GM19023 (cell line): ENCODE results near the gene PHF14.

Experiments used
- ATAC-seq: cut with Tn5 transposase; IDR thresholded peaks from one replicate; pipeline ENCODE4 v1.9.1; 2021; ENCODE audit warnings: mild to moderate bottlenecking, moderate library complexity; ENCODE audit not compliant: unreplicated experiment

Gene PHF14

DNA sequence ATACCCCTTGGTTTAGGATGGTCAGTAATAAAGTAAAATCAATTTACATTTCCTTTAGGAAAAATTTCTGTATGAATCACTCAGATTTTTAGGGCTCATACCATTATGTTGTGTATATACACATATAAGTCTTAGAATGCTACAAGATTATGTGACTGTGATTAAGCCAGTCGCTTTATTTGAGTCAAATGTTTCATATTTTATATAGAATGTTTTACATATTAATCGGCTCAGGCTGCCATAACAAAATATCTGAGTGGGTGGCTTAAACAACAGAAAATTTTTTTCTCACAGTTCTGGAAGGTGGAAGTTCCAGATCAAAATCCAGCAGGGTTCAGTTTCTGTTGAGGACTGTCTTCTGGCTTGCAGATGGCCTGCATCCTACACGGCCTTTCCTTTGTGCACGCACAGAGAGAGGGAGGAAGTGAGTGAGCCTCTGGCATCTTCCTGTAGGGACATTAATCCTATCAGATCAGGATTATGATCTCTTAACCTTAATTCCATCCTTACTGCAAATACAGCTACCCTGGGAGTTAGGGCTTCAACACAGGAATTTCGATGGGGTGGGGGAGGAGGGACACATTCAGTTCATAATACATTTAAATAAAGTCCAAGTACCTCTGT, 198.0 kb downstream of the PHF14 start:
- no peak for ATAC-seq

DNA sequence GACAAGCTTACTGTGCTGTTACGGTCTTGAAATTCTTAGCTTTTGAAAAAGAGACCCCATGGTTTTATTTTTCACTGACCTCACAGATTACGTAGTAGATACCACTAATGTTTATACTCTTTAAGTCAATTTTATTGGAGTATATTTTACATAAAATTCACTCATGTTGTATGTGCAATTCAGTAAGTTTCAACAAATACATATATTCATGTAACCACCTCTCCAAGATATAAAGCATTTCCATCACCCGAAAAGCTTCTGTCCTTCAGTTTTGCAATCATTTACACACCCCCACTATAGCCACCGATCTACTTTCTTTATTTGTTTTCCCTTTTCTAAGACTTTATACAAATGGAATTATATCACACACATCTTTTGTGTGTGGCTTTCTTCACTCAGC, 199.2 kb downstream of the PHF14 start:
- no peak for ATAC-seq

DNA sequence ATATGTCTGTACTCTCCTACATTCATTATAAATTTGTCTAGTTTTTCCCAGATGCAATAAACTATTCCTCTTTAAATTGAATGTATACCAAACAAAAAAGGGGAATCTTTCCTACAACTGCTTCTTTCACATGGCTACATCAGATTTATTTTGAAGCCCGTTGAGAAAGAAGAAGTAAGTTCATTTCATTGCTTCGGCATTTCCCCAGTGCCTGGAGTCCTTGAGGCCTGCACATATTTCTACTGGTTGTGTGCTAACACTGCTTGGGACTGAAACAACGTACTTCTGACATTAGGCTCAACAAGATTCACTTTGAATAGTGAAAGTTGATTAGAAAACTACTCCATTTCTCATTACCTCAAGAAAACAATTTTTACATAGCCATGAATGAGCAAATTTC, 201.7 kb downstream of the PHF14 start:
- no peak for ATAC-seq

DNA sequence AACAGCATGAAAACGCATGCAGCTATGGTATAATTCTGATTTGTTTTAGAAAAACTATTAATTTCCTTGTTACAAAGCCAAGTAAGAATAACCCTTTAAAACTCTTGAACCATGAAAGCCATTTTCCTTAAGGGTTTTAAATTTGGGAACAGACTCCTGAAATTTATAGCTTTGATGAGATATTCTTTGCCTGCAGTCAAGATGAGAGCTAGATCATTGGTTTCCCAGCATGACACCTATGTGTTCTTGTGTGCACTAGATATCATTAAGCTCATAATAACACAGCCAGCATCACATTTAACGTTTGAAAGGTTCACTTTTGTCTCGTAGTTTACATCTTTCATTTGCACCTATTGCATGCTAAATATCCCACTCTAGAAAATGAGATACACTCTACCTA, 202.2 kb downstream of the PHF14 start:
- no peak for ATAC-seq

DNA sequence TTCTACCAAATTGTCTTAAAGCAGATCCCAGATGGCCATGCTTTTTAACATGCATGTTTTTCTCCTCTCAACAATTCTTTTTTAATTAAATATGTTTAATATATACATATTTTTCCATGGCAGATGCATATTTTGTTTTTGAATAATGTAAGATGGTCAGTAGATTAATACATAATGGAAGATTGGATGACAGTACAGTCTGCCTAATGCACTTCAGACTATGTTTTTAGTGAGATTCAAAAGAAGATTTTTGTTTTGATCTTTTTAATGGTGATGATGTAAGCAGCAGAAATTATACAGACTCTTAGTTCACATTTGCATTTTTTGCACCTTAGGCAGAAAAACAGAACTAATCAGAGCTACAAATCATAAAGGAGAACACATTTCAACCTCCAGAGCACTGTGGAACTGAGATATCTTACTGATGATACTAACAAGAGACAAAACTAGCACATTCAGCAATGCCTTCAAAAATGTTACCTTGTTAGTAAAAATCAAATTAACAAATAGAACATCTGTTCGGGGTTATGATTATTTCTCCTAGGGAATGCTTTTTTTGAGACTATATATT, 203.4 kb downstream of the PHF14 start:
- ATAC-seq, result no peak

DNA sequence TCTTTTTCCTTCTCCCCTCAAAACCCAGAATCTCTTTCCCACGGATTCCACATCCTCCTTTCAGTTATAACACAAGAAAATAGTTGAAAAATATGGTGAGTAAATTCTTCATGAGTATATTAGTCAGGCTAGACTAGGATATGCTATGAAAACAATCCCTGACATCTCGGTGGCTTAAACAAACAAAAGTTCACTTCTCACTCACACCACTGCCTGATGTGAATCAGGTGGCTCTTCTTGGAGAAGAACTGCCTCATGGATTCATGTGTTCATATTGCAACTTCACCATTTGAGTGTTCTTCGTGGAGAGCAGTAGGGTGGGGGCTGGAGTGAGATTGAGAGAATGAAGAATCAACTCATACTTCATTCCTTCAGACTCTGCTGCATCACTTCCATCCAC, 204.1 kb downstream of the PHF14 start:
- ATAC-seq, result no peak

DNA sequence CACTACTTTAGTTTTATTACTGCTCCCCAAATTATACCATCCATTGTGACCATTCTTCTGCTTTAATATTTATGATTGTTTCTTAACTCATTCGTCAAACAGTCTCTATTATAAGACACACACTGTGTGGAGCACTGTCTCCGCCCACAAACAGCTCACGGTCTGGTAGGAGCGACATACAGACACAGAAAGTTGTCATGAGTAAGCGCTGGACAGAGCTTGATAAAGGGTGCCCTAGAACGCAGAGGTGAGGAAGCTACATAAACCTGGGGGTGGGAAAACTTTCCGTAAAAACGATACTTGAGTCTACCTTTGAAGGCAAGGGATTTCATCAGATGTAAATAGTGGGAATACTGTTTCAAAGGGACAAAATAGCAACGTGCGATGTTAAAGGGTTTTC, 207.9 kb downstream of the PHF14 start:
- ATAC-seq, result no peak

DNA sequence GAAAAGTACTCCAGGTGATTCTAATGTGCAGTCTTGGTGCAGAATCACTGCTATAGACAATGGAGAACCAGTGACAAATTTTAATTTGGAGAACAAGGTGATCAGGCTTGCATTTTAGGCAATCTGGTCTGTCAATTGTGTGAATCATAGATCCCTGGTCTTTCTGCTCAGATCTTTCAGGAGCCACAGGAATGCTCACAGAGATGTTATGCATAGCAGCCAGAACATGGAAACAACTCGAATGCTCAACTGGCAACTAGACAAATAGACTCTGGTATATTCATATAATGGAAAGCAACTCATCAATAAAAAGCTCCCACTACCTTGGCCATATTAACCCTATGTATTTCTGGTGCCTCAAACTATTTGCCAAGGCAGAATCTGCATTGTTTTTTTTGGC, 209.1 kb downstream of the PHF14 start:
- ATAC-seq, result no peak

DNA sequence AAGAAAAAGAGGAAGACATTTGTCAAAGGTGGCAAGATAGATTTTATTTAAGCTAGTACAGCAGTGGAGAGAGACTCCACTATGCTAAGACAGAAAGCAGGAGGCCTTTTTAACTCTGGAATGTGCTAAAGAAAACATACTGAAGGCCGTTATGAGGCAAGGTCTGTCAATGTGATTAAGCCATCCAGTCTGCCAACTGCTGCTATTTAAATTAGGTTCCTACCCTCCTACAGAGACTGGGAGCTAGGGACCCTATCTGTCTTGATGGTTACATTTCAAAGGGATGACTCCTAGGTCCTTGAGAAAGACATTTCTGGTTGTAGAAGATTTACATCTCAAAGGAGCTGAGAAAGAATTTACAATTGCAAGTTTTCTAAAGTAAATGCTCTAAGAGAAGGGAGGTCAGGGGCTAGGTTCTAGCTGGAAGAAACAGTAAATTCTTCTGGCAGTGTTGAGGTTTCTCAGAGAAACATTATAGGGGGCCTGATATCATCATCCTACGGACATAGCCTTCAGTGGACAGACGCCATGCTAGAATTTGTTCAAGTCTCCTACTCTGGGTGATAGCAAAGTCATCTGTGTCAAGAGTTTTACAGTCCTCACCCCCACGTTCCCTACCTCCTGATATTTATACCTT, 211.6 kb downstream of the PHF14 start:
- ATAC-seq, result no peak

DNA sequence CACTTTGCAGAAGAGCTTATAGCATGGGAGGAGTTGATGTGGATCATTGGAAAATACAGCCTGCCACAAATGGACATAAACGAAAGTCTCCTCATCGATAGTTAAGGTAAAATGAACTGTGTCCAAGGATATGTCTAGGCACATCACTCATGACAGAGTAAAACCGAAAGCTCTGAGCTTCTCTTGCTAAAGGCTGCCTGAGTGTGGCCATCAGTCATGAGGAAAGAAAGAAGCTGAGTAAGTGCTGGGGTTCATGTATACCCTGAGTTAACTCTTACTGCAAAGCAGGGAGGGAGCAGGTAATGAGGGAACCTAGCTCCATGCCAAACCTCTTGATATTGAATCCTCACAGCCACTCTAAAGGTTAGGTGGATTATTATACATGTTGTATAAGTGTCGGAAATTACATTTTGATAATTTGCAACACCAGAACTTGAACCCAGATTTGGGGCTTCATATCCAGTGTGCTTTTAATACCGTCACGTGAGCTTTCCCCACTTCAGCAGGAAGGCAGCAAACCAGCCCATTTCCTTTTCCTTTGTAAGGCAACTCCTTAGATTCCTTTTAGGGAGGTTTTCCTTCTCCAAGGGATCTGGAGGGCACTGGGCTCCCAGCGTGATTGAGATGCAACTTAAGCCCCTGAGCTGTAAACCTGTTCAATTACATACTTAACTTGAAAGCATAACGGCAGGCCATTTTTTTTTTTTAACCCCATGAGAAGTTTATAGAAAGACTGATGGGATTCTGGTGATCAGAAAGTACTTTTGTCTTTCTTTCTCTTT, 215.0 kb downstream of the PHF14 start:
- no peak for ATAC-seq

DNA sequence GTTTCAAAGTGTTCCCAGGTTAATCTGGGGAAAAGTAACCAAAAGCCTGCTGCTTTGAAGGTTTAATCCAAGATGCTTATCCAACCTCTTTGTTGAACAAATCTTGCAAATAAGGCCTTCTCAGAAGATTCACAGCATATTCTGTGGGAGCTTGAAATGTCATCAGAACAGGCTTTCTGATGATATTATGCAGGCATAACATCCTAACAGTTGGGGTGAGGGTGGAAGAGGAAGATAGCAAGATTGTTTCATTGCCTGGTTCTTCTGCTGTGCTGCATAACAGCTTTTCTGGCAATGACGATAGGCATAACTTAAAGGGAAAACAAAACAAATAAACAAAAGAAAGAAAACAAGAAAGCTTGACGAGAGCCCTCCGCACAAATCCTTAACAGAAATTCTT, 217.4 kb downstream of the PHF14 start:
- ATAC-seq, result no peak

DNA sequence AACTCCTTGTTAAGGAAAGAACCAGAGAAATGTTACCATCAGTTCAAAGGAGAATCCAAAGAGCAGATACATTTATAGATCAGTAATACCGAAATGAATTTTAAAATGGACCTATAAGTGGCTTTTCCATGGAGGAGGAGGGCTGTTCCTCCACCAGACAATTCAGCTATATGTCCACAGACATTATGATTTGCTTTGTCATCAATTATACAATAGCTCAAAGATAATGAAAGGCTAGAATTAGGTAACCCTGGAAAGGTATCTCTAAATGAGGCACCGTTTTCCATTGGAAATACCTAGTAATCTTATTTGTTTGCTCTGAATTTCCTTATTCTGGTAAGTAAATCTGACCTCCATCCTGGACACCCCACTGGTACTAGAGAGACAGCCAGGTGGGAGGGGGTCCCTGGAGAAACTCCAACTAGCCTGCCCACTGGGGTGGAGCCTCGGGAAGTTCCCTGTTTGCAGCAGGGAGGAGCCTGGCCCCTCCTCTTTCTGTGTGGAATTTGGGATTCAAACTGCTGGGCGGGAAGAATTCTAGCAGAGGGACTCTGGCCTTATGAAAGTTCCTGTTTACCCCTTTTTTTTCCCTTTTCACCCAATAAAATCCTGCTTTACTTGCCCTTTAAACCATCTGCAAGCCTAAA, 218.0 kb downstream of the PHF14 start:
- ATAC-seq, result no peak

DNA sequence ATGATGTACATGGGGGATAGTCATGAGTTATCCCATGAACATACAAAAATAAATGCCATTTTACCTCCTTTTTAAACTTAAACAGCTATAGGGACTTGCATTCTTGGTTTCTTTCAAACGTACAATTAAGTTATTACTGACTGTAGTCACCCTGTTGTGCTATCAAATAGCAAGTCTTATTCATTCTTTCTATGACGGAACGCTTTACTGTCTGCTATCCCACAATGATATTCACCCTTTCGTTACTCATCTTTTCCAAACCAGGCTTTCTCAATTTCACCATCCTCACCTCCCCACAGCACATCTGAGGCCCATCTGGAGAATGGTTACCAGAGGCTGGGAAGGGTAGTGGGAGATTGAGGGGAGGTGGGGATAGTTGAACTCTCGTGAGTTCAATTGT, 218.8 kb downstream of the PHF14 start:
- ATAC-seq, result no peak

DNA sequence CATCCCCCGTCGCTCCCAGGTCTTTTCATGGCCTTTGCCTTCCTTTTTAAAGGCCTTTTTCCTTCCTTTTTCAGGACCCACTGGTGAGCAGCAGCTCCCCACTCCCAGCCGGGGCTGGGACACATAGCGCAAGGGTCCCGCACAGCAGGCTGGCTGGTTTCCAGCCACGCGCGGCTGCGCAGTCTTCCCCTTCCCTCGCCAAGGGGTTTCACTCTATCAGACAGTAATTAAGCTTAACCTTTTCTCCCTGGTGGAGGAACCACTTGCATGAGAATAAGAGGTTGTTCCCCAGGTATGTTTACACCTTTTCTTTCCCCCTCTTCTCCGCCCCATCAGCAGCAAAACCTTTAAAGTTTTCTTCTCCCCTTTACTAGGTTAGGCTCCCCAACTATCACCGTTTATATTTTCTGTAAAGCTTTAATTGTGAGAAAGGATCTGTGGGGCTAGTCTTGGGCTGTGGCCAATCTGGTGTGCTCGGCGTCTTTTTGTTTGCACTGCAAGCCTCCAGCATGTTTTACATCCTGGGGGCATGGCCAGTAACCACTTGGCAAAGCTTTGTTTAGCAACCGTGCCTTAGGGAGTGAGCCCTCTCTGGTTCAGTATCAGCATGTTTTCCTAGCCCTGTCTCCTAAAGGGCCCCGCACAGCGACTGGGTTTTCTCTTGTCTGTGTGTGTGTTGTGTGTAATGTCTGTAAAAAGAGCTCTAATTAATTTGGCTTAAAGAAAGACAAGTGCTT, 219.6 kb downstream of the PHF14 start:
- ATAC-seq, result no peak

DNA sequence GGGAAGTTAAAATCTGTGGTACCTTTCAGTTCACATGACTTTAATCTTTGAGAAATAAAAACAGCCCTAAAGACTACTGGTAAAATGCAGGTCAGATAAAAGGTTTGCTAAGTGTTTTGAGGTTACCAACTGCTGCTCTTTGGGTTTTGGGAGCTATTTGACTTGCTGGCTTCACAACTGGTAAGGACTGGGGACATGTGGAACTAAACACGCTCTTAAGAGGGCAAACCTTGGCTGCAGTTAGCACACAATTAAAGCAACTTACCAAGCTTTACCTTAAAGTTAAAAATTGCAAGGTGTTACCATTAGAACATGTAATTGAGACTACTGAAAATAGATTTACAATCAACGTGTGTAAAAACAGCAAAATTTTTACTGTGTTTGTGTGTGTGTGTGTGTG, 220.2 kb downstream of the PHF14 start:
- no peak for ATAC-seq

DNA sequence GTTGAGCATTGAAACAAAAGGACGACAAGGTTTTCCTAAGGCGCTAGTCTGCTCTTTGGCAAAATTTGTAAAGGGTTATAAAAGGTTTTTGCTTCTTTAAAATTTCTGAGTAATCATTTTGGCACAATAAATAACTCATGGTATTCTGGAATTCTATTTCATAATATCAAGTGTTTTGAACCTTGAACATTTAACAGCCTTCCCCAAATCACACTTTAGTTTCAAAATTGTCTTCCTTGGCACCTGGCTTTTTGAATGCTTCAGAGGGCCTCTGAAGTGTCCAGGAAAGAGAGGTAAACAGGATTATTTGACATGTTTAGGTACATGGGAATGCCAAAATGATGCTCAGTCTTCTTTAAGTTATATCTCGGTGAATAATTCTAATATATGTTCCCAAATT, 220.8 kb downstream of the PHF14 start:
- ATAC-seq, result no peak

DNA sequence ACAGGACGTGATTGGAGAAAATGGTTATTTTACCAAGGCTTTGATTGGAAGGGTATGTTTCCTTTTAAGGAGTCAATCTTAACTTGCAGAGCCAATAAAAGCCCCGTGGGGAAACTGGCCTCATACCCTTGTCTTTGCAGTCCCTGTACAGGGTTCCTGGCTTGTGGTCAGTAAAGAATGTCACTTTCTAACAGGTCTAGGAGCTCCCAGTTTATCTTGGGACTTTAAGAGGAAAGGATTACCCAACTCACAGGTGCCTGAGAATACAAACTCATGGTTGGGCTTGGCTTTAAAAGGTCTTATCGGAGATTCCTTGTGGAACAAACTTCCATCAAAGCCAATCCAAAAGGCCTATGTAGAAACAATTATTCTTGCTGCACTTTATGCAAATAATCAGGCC, 221.8 kb downstream of the PHF14 start:
- no peak for ATAC-seq

DNA sequence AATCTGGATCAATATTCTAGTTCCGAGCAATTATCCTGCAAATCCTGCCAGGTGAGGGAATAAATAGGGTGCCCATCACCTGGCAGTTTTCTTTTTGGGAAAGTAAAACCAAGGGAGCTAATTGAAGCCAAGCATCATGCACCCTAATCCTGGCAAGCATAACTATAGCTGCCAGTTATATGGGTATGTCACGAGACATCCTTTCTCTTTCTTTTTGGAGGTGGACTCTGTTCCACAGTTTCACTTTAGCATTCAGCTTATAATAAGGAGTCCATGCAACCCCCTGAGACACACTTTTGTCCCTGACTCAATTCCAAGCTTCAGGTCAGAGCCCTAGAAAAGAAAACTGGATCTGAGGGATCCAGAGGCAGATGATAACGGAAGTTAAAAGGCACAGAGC, 222.5 kb downstream of the PHF14 start:
- ATAC-seq, result no peak

DNA sequence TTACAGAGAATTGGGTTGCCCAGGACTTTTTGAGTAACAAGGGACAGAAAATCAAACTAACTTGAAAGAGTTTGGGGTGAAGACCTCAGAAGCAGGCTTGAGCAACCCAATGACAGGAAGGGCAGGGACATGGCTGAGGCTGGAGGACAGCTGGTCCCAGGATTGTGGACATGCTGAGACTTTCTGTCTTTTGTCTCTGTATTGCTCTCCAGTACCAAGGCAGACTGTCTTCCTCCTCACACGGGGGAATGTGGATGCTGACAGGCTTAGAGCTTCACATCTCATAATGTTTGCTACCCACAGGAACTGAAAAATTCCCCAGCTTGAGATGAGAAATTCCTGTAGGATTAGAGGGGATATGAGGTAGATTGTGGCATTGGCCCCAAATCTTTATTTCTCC, 229.6 kb downstream of the PHF14 start:
- ATAC-seq, result no peak

DNA sequence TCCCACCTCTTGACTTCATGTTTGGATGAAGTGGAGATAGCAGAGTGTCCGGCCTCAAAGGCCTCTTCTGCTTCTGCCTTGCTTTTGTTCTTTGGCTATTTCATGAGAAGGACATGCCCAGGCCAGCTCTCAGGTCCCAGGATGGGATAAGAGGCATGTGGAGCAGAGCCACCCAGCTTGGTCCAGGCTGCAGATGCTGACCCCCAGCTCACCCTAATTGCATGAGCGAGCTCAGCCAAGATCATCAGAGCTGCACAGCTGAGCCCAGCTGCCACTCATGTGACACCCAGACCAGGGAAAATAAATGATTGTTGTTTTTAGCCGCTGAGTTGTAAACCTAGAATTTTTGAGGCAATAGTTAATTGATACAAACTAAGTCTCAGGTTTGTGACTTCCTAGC, 230.0 kb downstream of the PHF14 start:
- ATAC-seq, result no peak
